ENCODE data around the gene CHRNA7. TPM values are rescaled to one million over a fixed set of nuclear protein-coding genes. Genes with fewer than 3 reads are reported as not detected.
A peak's percentile ranks its signal among the peaks of the same experiment; 100 is the strongest.

Gene CHRNA7
- total RNA-seq, 1 donor from 2014 or later = 9.5 TPM

DNA sequence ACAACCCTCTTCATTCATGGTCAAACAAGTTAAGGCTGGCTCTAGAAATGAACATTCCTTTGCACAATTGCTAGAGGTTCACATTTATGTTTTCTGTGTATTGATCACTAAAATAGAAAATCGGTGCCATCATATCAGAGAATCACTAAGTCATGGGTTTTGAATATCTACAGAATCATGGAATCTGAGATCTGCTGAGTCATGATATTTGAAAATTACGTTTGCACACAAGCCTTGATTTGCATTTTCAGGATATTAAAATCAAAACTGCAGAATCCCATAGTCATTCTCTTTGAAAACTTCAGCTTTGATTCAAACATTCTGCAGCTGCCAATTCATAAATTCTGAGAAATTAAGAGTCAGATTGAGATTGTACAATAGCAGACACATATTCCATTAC is 26.1 kb upstream of the CHRNA7 start:
- H3K36me3 Mint-ChIP-seq (ENCODE audit: low read depth) = no peaks in the 10 kb centered on the region
- H3K9me3 Mint-ChIP-seq = no peaks in the 10 kb centered on the region
- H3K4me3 Mint-ChIP-seq = no peak overlapping the region
- TF ChIP-seq CTCF (conservative IDR thresholded peaks at IDR 0.05) = no peak
- H3K27me3 Mint-ChIP-seq (ENCODE audit: low read depth) = no peaks in the 10 kb centered on the region
- no peak for DNase-seq (ENCODE audit: low read depth, low spot score)
- H3K4me1 Mint-ChIP-seq = no peaks in the 10 kb centered on the region
- H3K27ac Mint-ChIP-seq (ENCODE audit: unreplicated experiment) = no peak overlapping the region

DNA sequence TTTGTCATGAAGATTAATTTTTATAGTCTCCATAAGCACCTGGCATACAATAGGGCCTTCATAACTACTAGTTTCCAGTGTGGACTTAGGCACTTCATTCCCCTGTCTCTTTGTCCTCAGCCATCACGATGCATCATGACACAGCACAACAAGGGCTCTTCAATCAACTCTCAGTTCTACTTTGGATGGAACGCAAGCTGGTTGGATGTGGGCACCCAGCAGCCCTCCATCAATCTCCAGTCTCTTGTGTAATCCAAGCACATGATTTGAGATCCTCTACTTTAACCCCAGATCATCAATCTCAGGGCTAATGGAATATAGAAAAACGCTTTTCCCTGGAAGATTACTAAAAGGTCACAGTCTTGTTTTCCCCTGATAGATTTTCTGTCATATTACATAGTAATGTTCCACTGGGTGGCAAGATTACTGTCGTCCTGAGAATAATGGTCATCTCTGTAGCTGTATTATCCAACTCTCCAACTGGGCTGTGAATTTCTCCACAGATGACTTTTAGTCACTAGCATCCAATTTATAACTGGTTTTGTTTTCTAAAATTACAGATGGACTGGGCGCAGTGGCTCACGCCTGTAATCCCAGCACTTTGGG is 22.9 kb upstream of the CHRNA7 start:
- no peaks in the 10 kb centered on the region for H3K27me3 Mint-ChIP-seq (ENCODE audit: low read depth)
- H3K9me3 Mint-ChIP-seq = no peaks in the 10 kb centered on the region
- no peak for TF ChIP-seq CTCF (conservative IDR thresholded peaks at IDR 0.05)
- no peak overlapping the region for H3K4me3 Mint-ChIP-seq
- no peaks in the 10 kb centered on the region for H3K36me3 Mint-ChIP-seq (ENCODE audit: low read depth)
- DNase-seq (ENCODE audit: low read depth, low spot score) = no peak
- no peaks in the 10 kb centered on the region for H3K4me1 Mint-ChIP-seq
- no peak overlapping the region for H3K27ac Mint-ChIP-seq (ENCODE audit: unreplicated experiment)

DNA sequence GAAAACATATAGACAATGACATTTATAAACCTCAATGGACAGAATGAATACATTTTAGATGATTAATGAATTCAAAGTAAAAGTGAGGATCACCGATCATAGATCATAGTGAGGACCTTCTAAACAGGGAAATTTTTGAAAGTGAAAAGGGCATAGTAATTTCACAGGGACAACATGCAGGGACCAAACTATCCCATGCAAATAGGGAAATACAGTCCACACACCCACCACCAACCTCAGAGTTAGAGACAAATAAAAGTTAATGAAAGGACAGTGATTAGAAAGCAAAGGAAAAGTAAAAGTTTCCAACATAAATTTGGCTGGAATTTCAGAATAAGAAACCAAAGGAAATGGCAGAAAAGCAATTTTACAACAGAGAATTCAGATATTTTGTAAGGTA is 15.4 kb upstream of the CHRNA7 start:
- DNase-seq (ENCODE audit: low read depth, low spot score) = no peak
- Mint-ChIP-seq H3K9me3 (peaks cover 4% of the 10 kb centered on the region), H3K27ac (ENCODE audit: unreplicated experiment) (no peak overlapping the region), H3K27me3 (ENCODE audit: low read depth) (no peaks in the 10 kb centered on the region), H3K4me3 (no peak overlapping the region), H3K4me1 (no peaks in the 10 kb centered on the region), H3K36me3 (ENCODE audit: low read depth) (no peaks in the 10 kb centered on the region)
- no peak for TF ChIP-seq CTCF (conservative IDR thresholded peaks at IDR 0.05)

- Mint-ChIP-seq H3K9me3 (no peaks in the 10 kb centered on the region), H3K27me3 (ENCODE audit: low read depth) (no peaks in the 10 kb centered on the region), H3K27ac (ENCODE audit: unreplicated experiment) (no peak overlapping the region), H3K4me3 (no peak overlapping the region), H3K4me1 (no peaks in the 10 kb centered on the region), H3K36me3 (ENCODE audit: low read depth) (no peaks in the 10 kb centered on the region)
- no peak for TF ChIP-seq CTCF (conservative IDR thresholded peaks at IDR 0.05)
- DNase-seq (ENCODE audit: low read depth, low spot score) = no peak
Observed at GRCh38 chr15:32020156-32020555, 10.2 kb upstream of the CHRNA7 start.

GRCh38 chr15:32028921-32029320 is 1.4 kb upstream of the CHRNA7 start:
- no peak for TF ChIP-seq CTCF (conservative IDR thresholded peaks at IDR 0.05)
- peaks cover 29% of the 10 kb centered on the region for H3K27me3 Mint-ChIP-seq (ENCODE audit: low read depth)
- peak; percentile 51 for DNase-seq (ENCODE audit: low read depth, low spot score)
- peaks cover 21% of the 10 kb centered on the region for H3K4me1 Mint-ChIP-seq
- H3K36me3 Mint-ChIP-seq (ENCODE audit: low read depth) = no peaks in the 10 kb centered on the region
- no peaks in the 10 kb centered on the region for H3K9me3 Mint-ChIP-seq
- H3K27ac Mint-ChIP-seq (ENCODE audit: unreplicated experiment) = no peak overlapping the region
- peak overlapping the region; percentile 90 for H3K4me3 Mint-ChIP-seq
